Calu3 (cell line): ENCODE results near the gene CCDC3. TPM values are rescaled to one million over a fixed set of nuclear protein-coding genes. Genes with fewer than 3 reads are reported as not detected.

Experiments used
- BruUV-seq: library from RNA; stranded (reverse); fragments of 400-500 nt; replicated peaks from 2 replicates; lab custom pipeline; 2021; lab: Mats Ljungman, UMichigan
- CTCF ChIA-PET: fragments of 300-600 bp; sonication (Branson Sonifier 250); formaldehyde crosslinking; loops from one replicate; lab custom pipeline; 2022; ENCODE audit warnings: antibody characterized with exemption; lab: Charles Lee
- DNase-seq: peaks from one replicate; pipeline ENCODE4 v3.0.0; 2022
- H3K27ac Mint-ChIP-seq: one replicate; pipeline ENCODE4 v1.8.0; 2022; ENCODE audit warnings: mixed read lengths; ENCODE audit not compliant: unreplicated experiment
- H3K27me3 Mint-ChIP-seq: one replicate; pipeline ENCODE4 v1.8.0; 2022; ENCODE audit warnings: mixed read lengths; ENCODE audit not compliant: unreplicated experiment
- H3K36me3 Mint-ChIP-seq: one replicate; pipeline ENCODE4 v1.8.0; 2022; ENCODE audit warnings: mild to moderate bottlenecking, moderate library complexity, mixed read lengths; ENCODE audit not compliant: insufficient read depth, unreplicated experiment
- H3K4me1 Mint-ChIP-seq: one replicate; pipeline ENCODE4 v1.8.0; 2022; ENCODE audit warnings: mild to moderate bottlenecking, low read depth, mixed read lengths; ENCODE audit not compliant: unreplicated experiment
- H3K4me3 Mint-ChIP-seq: one replicate; pipeline ENCODE4 v1.8.0; 2022; ENCODE audit warnings: mild to moderate bottlenecking, low read depth, moderate library complexity, mixed read lengths; ENCODE audit not compliant: unreplicated experiment
- H3K9me3 Mint-ChIP-seq: one replicate; pipeline ENCODE4 v1.8.0; 2022; ENCODE audit warnings: low read depth, mixed read lengths; ENCODE audit not compliant: unreplicated experiment
- intact Hi-C: fragments of 100-400 bp; cut with micrococcal nuclease; formaldehyde crosslinking; loops from one replicate; pipeline ENCODE4 v1.10.0; 2022; ENCODE audit not compliant: unreplicated experiment
- total RNA-seq: library from RNA; stranded (reverse); gene quantifications from 2 replicates; pipeline ENCODE4 v1.2.3, GENCODE V29; 2022
- TF ChIP-seq, protein P1 (sequence below): fragments of 200-600 bp; IDR thresholded peaks from one replicate; pipeline ENCODE4 v1.8.0; 2022; ENCODE audit warnings: antibody characterized with exemption; ENCODE audit not compliant: unreplicated experiment

Gene CCDC3
- total RNA-seq, 1 experiment from 2014 or later: not detected

GRCh38 chr10:12907656-12908055, 93.9 kb downstream of the CCDC3 start:
- no peaks in the 10 kb centered on the region for H3K36me3 Mint-ChIP-seq

DNA sequence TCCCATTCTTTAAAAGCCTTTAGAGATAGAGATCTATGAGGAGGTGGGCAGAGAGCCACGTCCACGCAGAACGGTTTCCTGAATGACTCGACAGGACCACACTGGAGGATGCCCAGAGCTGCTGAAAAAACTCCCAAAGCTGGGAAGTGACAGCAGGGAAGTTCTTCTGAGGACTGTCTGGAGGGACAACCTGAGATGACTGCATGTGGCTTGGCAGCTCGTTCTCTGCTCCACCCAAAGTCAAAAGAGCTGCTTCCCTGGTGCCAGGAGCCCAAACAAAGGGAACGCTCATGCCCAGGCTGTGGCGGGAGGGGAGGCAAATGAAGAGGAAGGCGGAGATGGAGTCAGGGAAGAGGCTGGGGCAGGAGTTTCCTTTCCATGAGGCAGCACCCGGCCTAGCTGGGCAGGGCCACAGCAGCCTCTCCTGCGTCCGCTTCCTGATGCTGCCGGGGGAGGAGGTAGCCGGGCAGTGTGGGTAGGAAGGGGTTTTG, 95.4 kb downstream of the CCDC3 start:
- CTCF ChIA-PET: no interaction called here
- Mint-ChIP-seq H3K4me1 (peaks cover 9% of the 10 kb centered on the region), H3K36me3 (no peaks in the 10 kb centered on the region)

More at GRCh38 chr10:12907656-12908055, 93.9 kb downstream of the CCDC3 start:
- DNase-seq: no peak
- Mint-ChIP-seq H3K4me3 (no peak overlapping the region), H3K27me3 (peaks cover 86% of the 10 kb centered on the region), H3K27ac (no peak overlapping the region), H3K4me1 (no peaks in the 10 kb centered on the region), H3K9me3 (peaks cover 2% of the 10 kb centered on the region)
- no TSS peak for BruUV-seq
- CTCF ChIA-PET: no interaction called here
- intact Hi-C loops: loop anchor here (10.0 kb wide), 1 partner anchor 167 kb away; no protein-coding TSS in a partner anchor
- TF ChIP-seq, protein P1, sequence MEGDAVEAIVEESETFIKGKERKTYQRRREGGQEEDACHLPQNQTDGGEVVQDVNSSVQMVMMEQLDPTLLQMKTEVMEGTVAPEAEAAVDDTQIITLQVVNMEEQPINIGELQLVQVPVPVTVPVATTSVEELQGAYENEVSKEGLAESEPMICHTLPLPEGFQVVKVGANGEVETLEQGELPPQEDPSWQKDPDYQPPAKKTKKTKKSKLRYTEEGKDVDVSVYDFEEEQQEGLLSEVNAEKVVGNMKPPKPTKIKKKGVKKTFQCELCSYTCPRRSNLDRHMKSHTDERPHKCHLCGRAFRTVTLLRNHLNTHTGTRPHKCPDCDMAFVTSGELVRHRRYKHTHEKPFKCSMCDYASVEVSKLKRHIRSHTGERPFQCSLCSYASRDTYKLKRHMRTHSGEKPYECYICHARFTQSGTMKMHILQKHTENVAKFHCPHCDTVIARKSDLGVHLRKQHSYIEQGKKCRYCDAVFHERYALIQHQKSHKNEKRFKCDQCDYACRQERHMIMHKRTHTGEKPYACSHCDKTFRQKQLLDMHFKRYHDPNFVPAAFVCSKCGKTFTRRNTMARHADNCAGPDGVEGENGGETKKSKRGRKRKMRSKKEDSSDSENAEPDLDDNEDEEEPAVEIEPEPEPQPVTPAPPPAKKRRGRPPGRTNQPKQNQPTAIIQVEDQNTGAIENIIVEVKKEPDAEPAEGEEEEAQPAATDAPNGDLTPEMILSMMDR: no peak

DNA sequence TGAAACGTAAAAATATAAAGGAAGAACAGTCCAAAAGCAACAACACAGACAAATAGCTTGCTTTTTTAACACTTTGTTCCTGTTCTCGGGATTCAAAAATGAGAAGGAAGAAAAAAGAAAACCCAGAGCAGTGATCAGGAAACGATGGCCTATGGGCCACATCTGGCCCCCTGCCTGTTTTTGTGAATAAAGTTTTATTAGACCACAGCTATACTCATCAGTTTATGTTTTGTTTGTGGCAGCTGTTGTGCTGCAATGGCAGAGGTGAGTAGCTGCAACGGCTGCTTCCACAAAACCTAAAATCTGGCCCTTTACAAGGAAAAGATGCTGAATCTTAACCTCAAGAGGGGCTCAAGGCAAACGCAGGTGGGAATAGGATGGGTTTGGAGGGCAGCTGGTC, 96.4 kb downstream of the CCDC3 start:
- no peak overlapping the region for H3K27ac Mint-ChIP-seq
- BruUV-seq: no TSS peak
- no peak for DNase-seq
- peaks cover 9% of the 10 kb centered on the region for H3K4me1 Mint-ChIP-seq
- peaks cover 89% of the 10 kb centered on the region for H3K27me3 Mint-ChIP-seq
- CTCF ChIA-PET: no interaction called here
- H3K36me3 Mint-ChIP-seq: no peaks in the 10 kb centered on the region
- TF ChIP-seq, protein P1: no peak
- H3K4me3 Mint-ChIP-seq: no peak overlapping the region
- no peaks in the 10 kb centered on the region for H3K9me3 Mint-ChIP-seq
- intact Hi-C loops: loop anchor here (10.0 kb wide), 1 partner anchor 170 kb away; no protein-coding TSS in a partner anchor

More for the DNA sequence above, 95.4 kb downstream of the CCDC3 start:
- intact Hi-C loops: loop anchor here (10.0 kb wide), 1 partner anchor 169 kb away; no protein-coding TSS in a partner anchor
- no TSS peak for BruUV-seq
- no peak overlapping the region for H3K27ac Mint-ChIP-seq
- H3K4me3 Mint-ChIP-seq: no peak overlapping the region
- peaks cover 86% of the 10 kb centered on the region for H3K27me3 Mint-ChIP-seq
- no peak for DNase-seq
- no peaks in the 10 kb centered on the region for H3K9me3 Mint-ChIP-seq
- TF ChIP-seq, protein P1: no peak

- H3K27ac Mint-ChIP-seq: no peak overlapping the region
- no peak overlapping the region for H3K4me3 Mint-ChIP-seq
- BruUV-seq: no TSS peak
- intact Hi-C loops: loop anchor here (1.0 to 10.0 kb wide), 3 partner anchors 172 to 196 kb away; no protein-coding TSS in a partner anchor
- H3K9me3 Mint-ChIP-seq: no peaks in the 10 kb centered on the region
- no peak for DNase-seq
- TF ChIP-seq, protein P1: no peak
- peaks cover 91% of the 10 kb centered on the region for H3K27me3 Mint-ChIP-seq
- CTCF ChIA-PET: interaction anchor here (1.6 kb wide), 1 partner anchor 10 kb away, joined by 3 read pairs; no protein-coding TSS in a partner anchor
- peaks cover 9% of the 10 kb centered on the region for H3K4me1 Mint-ChIP-seq
- no peaks in the 10 kb centered on the region for H3K36me3 Mint-ChIP-seq
Measured at GRCh38 chr10:12902851-12903358, 98.6 kb downstream of the CCDC3 start.
